Right lobe of liver (tissue), 6 donors: ENCODE measurements around the gene CRPPA. TPM values are rescaled to one million over a fixed set of nuclear protein-coding genes. Genes with fewer than 3 reads are reported as not detected.
"Not testable (repeated sequence)": the region's sequence is repeated elsewhere in the genome, so short reads cannot be mapped to it uniquely, and the experiment has no call there.

ENCODE experiments used
- ATAC-seq, 4 donors: fragments of 200-7000 bp; cut with Tn5 transposase; one replicate each; pipeline ENCODE4 v1.9.1; 2020; ENCODE audit warnings: mild to moderate bottlenecking in 4 of 4, moderate library complexity in 4 of 4
- DNase-seq, 3 donors: peaks; one replicate each; pipeline ENCODE4 v3.0.0-alpha.2; 2020
- H3K27ac ChIP-seq, 3 donors: fragments of 200-600 bp; one replicate each; pipeline ENCODE4 v1.8.0; 2022
- H3K27me3 ChIP-seq, 2 donors: fragments of 200-600 bp; one replicate each; pipeline ENCODE4 v1.8.0; 2022
- H3K36me3 ChIP-seq, 4 donors: fragments of 200-600 bp; sonication (generic) in 1 of 4; one replicate each; pipeline versions ENCODE4 v1.5.1 to v1.8.0; 2017 to 2022; ENCODE audit warnings: control low read depth in 1 of 4
- H3K4me1 ChIP-seq, 4 donors: fragments of 200-600 bp; sonication (generic) in 1 of 4; one replicate each; pipeline versions ENCODE4 v1.5.1 to v1.8.0; 2017 to 2022; ENCODE audit warnings: control low read depth in 1 of 4
- H3K4me3 ChIP-seq, 3 donors: fragments of 200-600 bp; one replicate each; pipeline ENCODE4 v1.8.0; 2022
- H3K9me3 ChIP-seq, 4 donors: fragments of 200-600 bp; sonication (generic) in 1 of 4; one replicate each; pipeline versions ENCODE4 v1.5.1 to v1.8.0; 2017 to 2022; ENCODE audit warnings: control low read depth in 1 of 4
- POLR2A ChIP-seq: fragments of 450-650 bp; IDR thresholded peaks from one replicate; pipeline ENCODE4 v1.6.1; 2017; ENCODE audit warnings: antibody characterized with exemption, mild to moderate bottlenecking
- WGBS: methylation state at CpG from one replicate; pipeline ENCODE4 v1.1.6; 2018; ENCODE audit warnings: low coverage, low lambda C conversion rate; ENCODE audit not compliant: insufficient coverage; ENCODE audit errors: missing lambda C conversion rate; 5-methylcytosine and 5-hydroxymethylcytosine counted together
- intact Hi-C, 2 donors: fragments of 100-400 bp; cut with DNase I; formaldehyde crosslinking; loops; one replicate each; pipeline versions ENCODE4 v1.11.2 to v1.14.1; 2022
- total RNA-seq, 6 experiments: library from RNA; depleted of rRNA in 2 of 6; stranded (reverse); fragments of >200 nt in 2 of 6; fragmentation: NEBNext Ultra II Directional in 3 of 6; extraction: Animal tissue kit (Norgen Biotek cat#: 25700) in 3 of 6; gene quantifications; one replicate each; pipeline versions ENCODE4 v1.1.0 to v1.2.4, GENCODE V29; 2016 to 2023
- TF ChIP-seq, protein P1 (sequence below), 4 donors: fragments of 200-600 bp in 3 of 4; fragments of 450-650 bp in 1 of 4; IDR thresholded peaks; one replicate each; pipeline versions ENCODE4 v1.5.1 to v1.8.0; 2016 to 2022; ENCODE audit warnings: antibody characterized with exemption in 4 of 4, mild to moderate bottlenecking in 2 of 4
- donor health status: DM: no; HTN: yes; CAD: no.
- donor health status: DM: no; HTN: no; CAD: no.
- donor health status: DM: no; HTN: no; CAD: no.
- donor health status: DM: no; HTN: yes; CAD: no.
- donor health status: DM: no; HTN: yes; CAD: no.

The CRPPA gene
- total RNA-seq, 6 experiments from 2014 or later, result 1.2 to 3.3 (median 2.5) TPM

DNA sequence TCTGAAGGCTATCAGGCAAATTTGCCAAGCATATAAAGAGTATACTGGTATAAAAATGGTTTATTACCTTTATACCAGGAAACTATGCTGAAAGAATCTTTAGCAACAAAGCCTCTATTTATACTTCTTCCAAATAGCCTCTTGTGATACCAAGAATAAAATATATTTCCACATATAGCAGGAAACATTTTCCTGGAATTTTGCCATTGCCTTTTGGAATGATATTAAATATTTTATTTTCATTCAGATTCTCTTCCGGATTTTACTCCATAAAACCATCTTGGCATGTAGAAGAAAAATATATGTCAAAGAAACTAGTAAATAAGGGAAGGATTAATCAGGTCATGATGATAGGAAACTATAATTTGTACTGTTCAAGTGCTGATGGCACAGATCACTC, 26.5 kb upstream of the CRPPA start:
- intact Hi-C loops, result no loop called here
- 55% methylated on average over 1 of the region's 1 CpG for WGBS
- H3K9me3 ChIP-seq, result no peaks in the 10 kb centered on the region
- no peak overlapping the region for H3K27ac ChIP-seq
- TF ChIP-seq, protein P1, sequence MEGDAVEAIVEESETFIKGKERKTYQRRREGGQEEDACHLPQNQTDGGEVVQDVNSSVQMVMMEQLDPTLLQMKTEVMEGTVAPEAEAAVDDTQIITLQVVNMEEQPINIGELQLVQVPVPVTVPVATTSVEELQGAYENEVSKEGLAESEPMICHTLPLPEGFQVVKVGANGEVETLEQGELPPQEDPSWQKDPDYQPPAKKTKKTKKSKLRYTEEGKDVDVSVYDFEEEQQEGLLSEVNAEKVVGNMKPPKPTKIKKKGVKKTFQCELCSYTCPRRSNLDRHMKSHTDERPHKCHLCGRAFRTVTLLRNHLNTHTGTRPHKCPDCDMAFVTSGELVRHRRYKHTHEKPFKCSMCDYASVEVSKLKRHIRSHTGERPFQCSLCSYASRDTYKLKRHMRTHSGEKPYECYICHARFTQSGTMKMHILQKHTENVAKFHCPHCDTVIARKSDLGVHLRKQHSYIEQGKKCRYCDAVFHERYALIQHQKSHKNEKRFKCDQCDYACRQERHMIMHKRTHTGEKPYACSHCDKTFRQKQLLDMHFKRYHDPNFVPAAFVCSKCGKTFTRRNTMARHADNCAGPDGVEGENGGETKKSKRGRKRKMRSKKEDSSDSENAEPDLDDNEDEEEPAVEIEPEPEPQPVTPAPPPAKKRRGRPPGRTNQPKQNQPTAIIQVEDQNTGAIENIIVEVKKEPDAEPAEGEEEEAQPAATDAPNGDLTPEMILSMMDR (IDR thresholded peaks at IDR 0.05), result no peak
- TF ChIP-seq POLR2A, result no peak
- no peaks in the 10 kb centered on the region for H3K36me3 ChIP-seq
- DNase-seq (no peak), ATAC-seq (no peak)
- H3K27me3 ChIP-seq, result no peaks in the 10 kb centered on the region
- H3K4me1 ChIP-seq, result no peaks in the 10 kb centered on the region
- no peak overlapping the region for H3K4me3 ChIP-seq

DNA sequence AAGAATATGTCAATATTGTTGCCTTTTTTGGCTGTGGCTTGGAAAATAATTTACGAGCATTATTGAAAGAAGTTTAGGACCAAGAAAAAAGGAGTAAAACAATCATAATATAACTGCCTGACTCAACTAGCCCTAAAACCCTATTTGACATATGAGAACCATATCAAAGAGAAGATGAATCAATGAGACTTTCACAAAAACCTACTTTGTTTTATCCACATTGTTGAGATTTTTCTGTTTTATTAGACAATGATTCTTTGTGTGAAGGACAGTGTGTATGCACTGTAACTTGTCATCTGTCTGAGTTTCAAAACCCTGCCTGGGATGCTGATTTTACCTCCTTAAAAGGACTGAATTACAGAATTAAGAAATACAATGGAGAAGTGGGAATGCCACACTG, 25.2 kb upstream of the CRPPA start:
- WGBS, result 39% methylated on average over 1 of the region's 1 CpG
- no peak for DNase-seq
- no peak overlapping the region for H3K27ac ChIP-seq
- no peak overlapping the region for H3K4me3 ChIP-seq
- H3K9me3 ChIP-seq, result no peaks in the 10 kb centered on the region
- no peaks in the 10 kb centered on the region for H3K27me3 ChIP-seq
- no peak for ATAC-seq
- H3K36me3 ChIP-seq, result no peaks in the 10 kb centered on the region
- intact Hi-C loops, result no loop called here
- no peaks in the 10 kb centered on the region for H3K4me1 ChIP-seq
- TF ChIP-seq, protein P1 (IDR thresholded peaks at IDR 0.05), result no peak
- no peak for TF ChIP-seq POLR2A

DNA sequence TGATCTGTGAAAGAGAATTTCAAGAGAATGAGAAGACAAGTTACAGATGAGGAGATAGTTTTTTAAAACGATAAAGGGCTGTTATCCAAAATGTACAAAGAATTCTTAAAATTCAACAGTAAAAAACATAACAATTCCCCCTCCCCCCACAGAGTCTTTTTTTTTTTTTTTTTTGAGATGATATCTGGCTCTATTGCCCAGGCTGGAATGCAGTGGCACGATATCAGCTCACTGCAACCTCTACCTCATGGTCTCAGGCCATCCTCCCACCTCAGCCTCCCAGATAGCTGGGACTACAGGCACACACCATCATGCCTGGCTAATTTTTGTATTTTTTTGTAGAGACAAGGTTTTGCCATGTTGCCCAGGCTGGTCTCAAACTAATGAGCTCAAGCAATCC, 22.5 kb upstream of the CRPPA start:
- H3K27me3 ChIP-seq, H3K9me3 ChIP-seq, H3K4me1 ChIP-seq, DNase-seq, H3K4me3 ChIP-seq, H3K36me3 ChIP-seq, H3K27ac ChIP-seq, intact Hi-C loops, ATAC-seq: not testable (repeated sequence)
- 79% methylated on average over 2 of the region's 2 CpGs for WGBS

DNA sequence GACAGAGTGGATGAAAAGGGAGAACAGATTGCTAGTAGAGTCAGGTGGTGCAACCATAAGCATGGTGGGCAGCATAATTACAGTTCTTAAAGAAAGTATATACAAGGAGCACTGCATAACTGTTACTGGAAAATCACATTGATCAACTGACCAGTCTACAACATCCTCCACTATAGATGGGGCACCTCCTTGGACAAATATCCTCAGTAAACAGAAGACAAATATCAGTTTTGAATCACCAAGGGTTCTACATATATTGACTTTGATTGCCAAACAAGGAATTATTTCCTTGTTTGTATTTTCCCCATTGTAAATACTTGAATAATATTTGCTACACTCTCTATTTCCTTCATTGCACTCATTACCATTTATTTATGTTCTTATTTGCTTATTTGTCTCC, 17.6 kb upstream of the CRPPA start:
- Histone ChIP-seq H3K4me1 (no peaks in the 10 kb centered on the region), H3K27ac (no peak overlapping the region), H3K4me3 (no peak overlapping the region), H3K36me3 (no peaks in the 10 kb centered on the region), H3K27me3 (no peaks in the 10 kb centered on the region), H3K9me3 (no peaks in the 10 kb centered on the region)
- TF ChIP-seq, protein P1 (IDR thresholded peaks at IDR 0.05), result no peak
- no peak for TF ChIP-seq POLR2A
- DNase-seq, result no peak
- intact Hi-C loops, result no loop called here
- ATAC-seq, result no peak

DNA sequence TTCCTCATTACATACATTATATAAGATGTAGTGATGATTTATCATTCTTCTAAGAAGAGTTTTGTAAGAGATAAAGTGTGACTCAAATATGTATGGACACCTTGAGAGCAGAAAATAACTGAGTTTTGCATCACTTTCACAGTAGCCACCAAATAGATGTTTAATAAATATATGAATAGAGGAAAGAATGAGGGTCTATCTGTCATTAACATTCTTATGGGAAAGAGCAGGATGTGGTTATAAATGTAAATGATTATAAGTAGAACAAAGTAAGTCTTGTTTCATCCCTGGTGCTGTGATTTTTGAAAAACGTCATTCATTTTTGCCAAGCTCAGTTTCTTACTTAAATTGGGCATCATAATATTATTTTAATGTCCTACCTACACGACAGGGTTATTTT, 15.0 kb upstream of the CRPPA start:
- Histone ChIP-seq H3K4me3 (no peak overlapping the region), H3K4me1 (no peaks in the 10 kb centered on the region), H3K27ac (no peak overlapping the region), H3K27me3 (no peaks in the 10 kb centered on the region), H3K36me3 (no peaks in the 10 kb centered on the region), H3K9me3 (no peaks in the 10 kb centered on the region)
- 34% methylated on average over 2 of the region's 2 CpGs for WGBS
- no peak for ATAC-seq
- TF ChIP-seq POLR2A, result no peak
- TF ChIP-seq, protein P1 (IDR thresholded peaks at IDR 0.05), result no peak
- no peak for DNase-seq
- intact Hi-C loops, result no loop called here
